ENCODE measurements around the gene TPO.
A peak's percentile ranks its signal among the peaks of the same experiment; 100 is the strongest.

The TPO gene

GRCh38 chr2:1584051-1584531 is 170.8 kb downstream of the TPO start:
- H3K4me3 Mint-ChIP-seq, result no peak overlapping the region
- H3K36me3 Mint-ChIP-seq (ENCODE audit: low read depth), result peaks cover 8% of the 10 kb centered on the region
- TF ChIP-seq CTCF (IDR thresholded peaks at IDR 0.05; ENCODE audit: unreplicated experiment in 3 of 3), result no peak
- H3K4me1 Mint-ChIP-seq, result peaks cover 5% of the 10 kb centered on the region
- H3K27ac Mint-ChIP-seq, result no peak overlapping the region
- H3K9me3 Mint-ChIP-seq, result peaks cover 3% of the 10 kb centered on the region
- H3K27me3 Mint-ChIP-seq (ENCODE audit: low read depth), result peaks cover 9% of the 10 kb centered on the region

- Mint-ChIP-seq H3K36me3 (ENCODE audit: low read depth) (peaks cover 8% of the 10 kb centered on the region), H3K4me3 (no peak overlapping the region), H3K27ac (no peak overlapping the region), H3K9me3 (peaks cover 3% of the 10 kb centered on the region), H3K4me1 (peaks cover 11% of the 10 kb centered on the region), H3K27me3 (ENCODE audit: low read depth) (peaks cover 9% of the 10 kb centered on the region)
- TF ChIP-seq CTCF (IDR thresholded peaks at IDR 0.05; ENCODE audit: unreplicated experiment in 3 of 3), result no peak
Measured at GRCh38 chr2:1584691-1585485, 171.6 kb downstream of the TPO start.

GRCh38 chr2:1585635-1586034 is 172.4 kb downstream of the TPO start:
- no peak for TF ChIP-seq CTCF (IDR thresholded peaks at IDR 0.05; ENCODE audit: unreplicated experiment in 3 of 3)
- Mint-ChIP-seq H3K4me3 (no peak overlapping the region), H3K36me3 (ENCODE audit: low read depth) (peaks cover 8% of the 10 kb centered on the region), H3K4me1 (peaks cover 17% of the 10 kb centered on the region), H3K27me3 (ENCODE audit: low read depth) (peaks cover 9% of the 10 kb centered on the region), H3K9me3 (peaks cover 3% of the 10 kb centered on the region), H3K27ac (no peak overlapping the region)

GRCh38 chr2:1586251-1586922 is 173.1 kb downstream of the TPO start:
- Mint-ChIP-seq H3K36me3 (ENCODE audit: low read depth) (peaks cover 8% of the 10 kb centered on the region), H3K27ac (peak overlapping the region in 2 of 3 experiments; percentile 37 to 87), H3K9me3 (peaks cover 3% of the 10 kb centered on the region), H3K27me3 (ENCODE audit: low read depth) (peaks cover 9% of the 10 kb centered on the region), H3K4me1 (peaks cover 24% of the 10 kb centered on the region), H3K4me3 (no peak overlapping the region)
- TF ChIP-seq CTCF (IDR thresholded peaks at IDR 0.05; ENCODE audit: unreplicated experiment in 3 of 3), result no peak

- TF ChIP-seq CTCF (IDR thresholded peaks at IDR 0.05; ENCODE audit: unreplicated experiment in 3 of 3), result no peak
- Mint-ChIP-seq H3K4me1 (peaks cover 24% of the 10 kb centered on the region), H3K4me3 (peak overlapping the region in 2 of 3 experiments; percentile 60 to 63), H3K9me3 (peaks cover 1% of the 10 kb centered on the region), H3K36me3 (ENCODE audit: low read depth) (peaks cover 5% of the 10 kb centered on the region), H3K27ac (peak overlapping the region in 1 of 3 experiments; percentile 87), H3K27me3 (ENCODE audit: low read depth) (peaks cover 9% of the 10 kb centered on the region)
Measured at GRCh38 chr2:1586923-1587840, 173.9 kb downstream of the TPO start.
